Measurements from ENCODE around the gene NT5DC1. TPM values are rescaled to one million over a fixed set of nuclear protein-coding genes. Genes with fewer than 3 reads are reported as not detected.
A peak's percentile ranks its signal among the peaks of the same experiment; 100 is the strongest.

Gene NT5DC1
- total RNA-seq, 2 experiments from 2014 or later = 20.5 to 58.8 TPM

DNA sequence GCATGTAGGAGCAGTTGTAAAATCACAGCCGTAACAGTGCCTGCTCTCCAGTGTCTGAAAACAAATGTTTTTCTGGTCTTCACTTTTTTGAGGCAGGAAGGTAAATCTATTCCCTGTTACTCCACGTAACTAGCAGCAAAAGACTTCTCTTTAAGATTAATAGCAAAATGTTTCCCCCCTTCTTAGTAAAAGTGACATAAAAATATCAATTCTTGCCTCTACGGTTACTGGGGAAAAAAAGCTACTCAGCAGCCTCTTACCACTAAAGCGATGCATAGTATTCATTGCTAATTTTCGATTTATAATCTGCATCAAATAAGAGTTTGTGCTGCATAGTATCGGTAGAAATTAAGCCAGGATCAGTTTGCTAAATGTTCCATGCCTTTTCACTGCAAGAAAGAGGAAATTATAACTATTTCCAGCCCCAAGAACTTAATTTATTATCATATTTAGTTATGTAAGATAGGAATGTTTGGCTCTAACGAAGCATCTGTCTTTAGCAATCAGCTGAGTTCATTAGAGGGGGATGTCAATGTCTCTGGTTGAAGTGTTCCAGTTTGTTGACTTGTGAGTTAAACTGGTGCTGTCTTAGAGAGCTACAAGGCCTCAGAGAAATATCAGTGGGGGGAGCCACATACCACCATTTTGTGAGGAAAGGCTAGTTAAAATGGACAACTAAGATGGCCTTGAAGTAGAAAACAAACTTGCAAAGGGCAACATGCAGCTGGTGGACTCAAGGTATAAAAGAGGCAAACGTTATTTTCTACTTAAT is 179.7 kb downstream of the NT5DC1 start:
- DNase-seq (ENCODE audit: low spot score) = peak; percentile 37
- POLR2A ChIA-PET = interaction anchor here (0.7 to 3.4 kb wide), 12 partner anchors 8 to 292 kb away, joined by 3 to 16 read pairs (median 5); partner anchors contain the start of genes RWDD1 and TSPYL4
- no peaks in the 10 kb centered on the region for H3K9me2 ChIP-seq (ENCODE audit: insufficient read depth, low read length)
- intact Hi-C loops (cut with micrococcal nuclease; ENCODE audit: unreplicated experiment) = loop anchor here (2.0 to 5.0 kb wide), 3 partner anchors 124 to 290 kb away; partner anchors contain the start of genes CALHM6 and RWDD1
- peaks cover 64% of the 10 kb centered on the region for H3K4me1 ChIP-seq (ENCODE audit: insufficient read depth, low read length, poor library complexity, severe bottlenecking)
- H3K9me3 ChIP-seq (ENCODE audit: low read length) = no peaks in the 10 kb centered on the region
- BruUV-seq (replicated peaks) = TSS peak; percentile 75
- H3K4me2 ChIP-seq (ENCODE audit: low read length) = peak overlapping the region; percentile 92
- TF ChIP-seq EZH2phosphoT487 (IDR thresholded peaks at IDR 0.05; ENCODE audit: borderline replicate concordance, low read depth, low read length) = no peak
- TF ChIP-seq, protein P1, sequence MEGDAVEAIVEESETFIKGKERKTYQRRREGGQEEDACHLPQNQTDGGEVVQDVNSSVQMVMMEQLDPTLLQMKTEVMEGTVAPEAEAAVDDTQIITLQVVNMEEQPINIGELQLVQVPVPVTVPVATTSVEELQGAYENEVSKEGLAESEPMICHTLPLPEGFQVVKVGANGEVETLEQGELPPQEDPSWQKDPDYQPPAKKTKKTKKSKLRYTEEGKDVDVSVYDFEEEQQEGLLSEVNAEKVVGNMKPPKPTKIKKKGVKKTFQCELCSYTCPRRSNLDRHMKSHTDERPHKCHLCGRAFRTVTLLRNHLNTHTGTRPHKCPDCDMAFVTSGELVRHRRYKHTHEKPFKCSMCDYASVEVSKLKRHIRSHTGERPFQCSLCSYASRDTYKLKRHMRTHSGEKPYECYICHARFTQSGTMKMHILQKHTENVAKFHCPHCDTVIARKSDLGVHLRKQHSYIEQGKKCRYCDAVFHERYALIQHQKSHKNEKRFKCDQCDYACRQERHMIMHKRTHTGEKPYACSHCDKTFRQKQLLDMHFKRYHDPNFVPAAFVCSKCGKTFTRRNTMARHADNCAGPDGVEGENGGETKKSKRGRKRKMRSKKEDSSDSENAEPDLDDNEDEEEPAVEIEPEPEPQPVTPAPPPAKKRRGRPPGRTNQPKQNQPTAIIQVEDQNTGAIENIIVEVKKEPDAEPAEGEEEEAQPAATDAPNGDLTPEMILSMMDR (conservative IDR thresholded peaks at IDR 0.05; ENCODE audit: low read length) = no peak
- H3K27ac ChIP-seq (ENCODE audit: low read depth, low read length, poor library complexity, severe bottlenecking) = peak overlapping the region; percentile 78
- peak overlapping the region; percentile 86 for H3K4me3 ChIP-seq (ENCODE audit: low read depth, low read length, poor library complexity, severe bottlenecking)
- H3K79me2 ChIP-seq (ENCODE audit: insufficient read depth, low read depth, low read length) = peaks cover 46% of the 10 kb centered on the region
- H2AFZ ChIP-seq (ENCODE audit: low read length) = peak overlapping the region; percentile 76
- CTCF ChIA-PET (ENCODE audit: unreplicated experiment) = no interaction called here
- H4K20me1 ChIP-seq (ENCODE audit: insufficient read depth, low read length) = peaks cover 32% of the 10 kb centered on the region
- peaks cover 32% of the 10 kb centered on the region for H3K36me3 ChIP-seq (ENCODE audit: insufficient read depth, low read length)

DNA sequence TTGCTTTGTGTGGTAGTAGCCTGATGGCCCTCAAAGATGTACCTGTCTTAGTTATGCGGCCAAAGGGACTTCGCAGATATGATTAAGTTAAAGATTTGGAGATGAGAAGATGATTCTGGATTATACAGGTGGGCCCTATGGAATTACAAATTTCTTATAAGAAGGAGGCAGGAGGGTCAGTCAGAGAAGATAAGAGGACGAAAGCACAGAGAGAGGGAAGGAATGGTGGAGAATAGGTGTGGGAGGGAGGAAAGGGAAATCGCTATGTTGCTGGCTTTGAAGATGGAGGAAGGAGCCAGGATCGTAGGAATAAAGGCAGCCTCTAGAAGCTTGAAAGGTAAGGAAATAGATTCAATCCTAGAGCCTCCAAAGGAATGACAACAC is 180.3 kb downstream of the NT5DC1 start:
- BruUV-seq (replicated peaks) = no TSS peak
- no peak for DNase-seq (ENCODE audit: low spot score)
- intact Hi-C loops (cut with micrococcal nuclease; ENCODE audit: unreplicated experiment) = loop anchor here (2.0 to 5.0 kb wide), 3 partner anchors 124 to 290 kb away; partner anchors contain the start of genes CALHM6 and RWDD1
- POLR2A ChIA-PET = interaction anchor here (0.7 to 3.4 kb wide), 8 partner anchors 8 to 290 kb away, joined by 4 to 16 read pairs (median 6); partner anchors contain the start of genes RWDD1 and TSPYL4
- peak overlapping the region; percentile 92 for H3K4me2 ChIP-seq (ENCODE audit: low read length)
- no peaks in the 10 kb centered on the region for H3K9me2 ChIP-seq (ENCODE audit: insufficient read depth, low read length)
- CTCF ChIA-PET (ENCODE audit: unreplicated experiment) = no interaction called here
- H3K9me3 ChIP-seq (ENCODE audit: low read length) = no peaks in the 10 kb centered on the region
- peaks cover 26% of the 10 kb centered on the region for H3K36me3 ChIP-seq (ENCODE audit: insufficient read depth, low read length)
- peaks cover 40% of the 10 kb centered on the region for H3K79me2 ChIP-seq (ENCODE audit: insufficient read depth, low read depth, low read length)
- H4K20me1 ChIP-seq (ENCODE audit: insufficient read depth, low read length) = peaks cover 28% of the 10 kb centered on the region
- peak overlapping the region; percentile 76 for H2AFZ ChIP-seq (ENCODE audit: low read length)
- peaks cover 58% of the 10 kb centered on the region for H3K4me1 ChIP-seq (ENCODE audit: insufficient read depth, low read length, poor library complexity, severe bottlenecking)
- peak overlapping the region; percentile 86 for H3K4me3 ChIP-seq (ENCODE audit: low read depth, low read length, poor library complexity, severe bottlenecking)
- TF ChIP-seq EZH2phosphoT487 (IDR thresholded peaks at IDR 0.05; ENCODE audit: borderline replicate concordance, low read depth, low read length) = no peak
- TF ChIP-seq, protein P1 (conservative IDR thresholded peaks at IDR 0.05; ENCODE audit: low read length) = no peak
- H3K27ac ChIP-seq (ENCODE audit: low read depth, low read length, poor library complexity, severe bottlenecking) = peak overlapping the region; percentile 41
